GM10248 (cell line): Measurements from ENCODE around the gene MS4A6A.
"Not testable (repeated sequence)": the region's sequence is repeated elsewhere in the genome, so short reads cannot be mapped to it uniquely, and the experiment has no call there.

ENCODE experiments used
- CTCF ChIA-PET: fragments of 300-600 bp; sonication (Branson Sonifier 250); formaldehyde crosslinking; extraction: SDS; loops from one replicate; lab custom pipeline; 2021; ENCODE audit warnings: antibody characterized with exemption; lab: Yijun Ruan, JAX
- POLR2A ChIA-PET: fragments of 350-650 bp; sonication (Branson Sonifier 250); formaldehyde crosslinking; extraction: SDS; loops from one replicate; lab custom pipeline; 2020; ENCODE audit warnings: antibody characterized with exemption; lab: Yijun Ruan, JAX
- DNase-seq: peaks from one replicate; pipeline ENCODE4 v3.0.0; 2012; ENCODE audit errors: extremely low spot score
- TF ChIP-seq, protein P1 (sequence below): IDR thresholded peaks from 2 replicates; pipeline ENCODE4 v1.5.1; 2012; ENCODE audit warnings: mild to moderate bottlenecking, low read depth; ENCODE audit errors: extremely low read depth, missing control alignments, control extremely low read depth

Gene MS4A6A

DNA sequence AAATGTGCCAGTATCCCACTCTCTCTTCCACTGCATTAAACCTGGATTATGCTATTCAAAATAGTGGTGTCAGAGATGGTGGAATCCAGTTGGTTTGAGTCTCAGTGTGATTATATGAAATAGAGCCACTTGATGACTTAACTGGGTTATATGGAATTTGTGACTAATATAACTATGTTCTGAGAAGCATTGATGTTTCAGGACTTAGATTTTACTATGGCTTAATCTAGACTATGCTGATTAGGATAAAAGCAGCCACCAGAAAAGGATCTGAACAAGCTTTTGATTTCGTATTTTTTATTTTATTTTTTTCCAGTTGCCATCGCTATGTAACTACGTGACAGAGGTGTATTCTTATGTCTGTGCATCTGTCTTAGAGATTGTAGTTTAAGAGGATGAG, 39.1 kb downstream of the MS4A6A start:
- CTCF ChIA-PET: interaction anchor here (1.2 to 1.9 kb wide), 2 partner anchors 12 to 25 kb away, joined by 3 to 8 read pairs; no protein-coding TSS in a partner anchor
- no peak for DNase-seq
- TF ChIP-seq, protein P1, sequence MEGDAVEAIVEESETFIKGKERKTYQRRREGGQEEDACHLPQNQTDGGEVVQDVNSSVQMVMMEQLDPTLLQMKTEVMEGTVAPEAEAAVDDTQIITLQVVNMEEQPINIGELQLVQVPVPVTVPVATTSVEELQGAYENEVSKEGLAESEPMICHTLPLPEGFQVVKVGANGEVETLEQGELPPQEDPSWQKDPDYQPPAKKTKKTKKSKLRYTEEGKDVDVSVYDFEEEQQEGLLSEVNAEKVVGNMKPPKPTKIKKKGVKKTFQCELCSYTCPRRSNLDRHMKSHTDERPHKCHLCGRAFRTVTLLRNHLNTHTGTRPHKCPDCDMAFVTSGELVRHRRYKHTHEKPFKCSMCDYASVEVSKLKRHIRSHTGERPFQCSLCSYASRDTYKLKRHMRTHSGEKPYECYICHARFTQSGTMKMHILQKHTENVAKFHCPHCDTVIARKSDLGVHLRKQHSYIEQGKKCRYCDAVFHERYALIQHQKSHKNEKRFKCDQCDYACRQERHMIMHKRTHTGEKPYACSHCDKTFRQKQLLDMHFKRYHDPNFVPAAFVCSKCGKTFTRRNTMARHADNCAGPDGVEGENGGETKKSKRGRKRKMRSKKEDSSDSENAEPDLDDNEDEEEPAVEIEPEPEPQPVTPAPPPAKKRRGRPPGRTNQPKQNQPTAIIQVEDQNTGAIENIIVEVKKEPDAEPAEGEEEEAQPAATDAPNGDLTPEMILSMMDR: no peak
- POLR2A ChIA-PET: no interaction called here

DNA sequence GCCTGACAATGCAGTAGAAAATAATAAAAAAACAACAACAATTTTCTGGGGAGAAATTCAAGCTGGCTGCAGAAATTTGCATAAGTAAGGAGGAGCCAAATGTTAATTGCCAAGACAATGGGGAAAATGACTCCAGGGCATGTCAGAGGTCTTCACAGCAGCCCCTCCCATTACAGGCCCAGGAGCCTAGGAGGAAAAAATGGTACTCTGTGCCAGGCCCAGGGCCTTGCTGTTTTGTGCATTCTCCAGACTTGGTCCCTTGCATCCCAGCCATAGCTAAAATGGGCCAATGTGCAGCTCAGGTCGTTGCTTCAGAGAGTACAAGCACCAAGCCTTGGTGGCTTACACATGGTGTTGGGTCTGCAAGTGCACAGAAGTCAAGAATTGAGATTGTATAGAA, 49.0 kb downstream of the MS4A6A start:
- TF ChIP-seq, protein P1: no peak
- ChIA-PET CTCF (interaction anchor here (0.8 to 1.2 kb wide), 2 partner anchors 11 to 118 kb away, joined by 3 to 6 read pairs; no protein-coding TSS in a partner anchor), POLR2A (no interaction called here)
- no peak for DNase-seq

DNA sequence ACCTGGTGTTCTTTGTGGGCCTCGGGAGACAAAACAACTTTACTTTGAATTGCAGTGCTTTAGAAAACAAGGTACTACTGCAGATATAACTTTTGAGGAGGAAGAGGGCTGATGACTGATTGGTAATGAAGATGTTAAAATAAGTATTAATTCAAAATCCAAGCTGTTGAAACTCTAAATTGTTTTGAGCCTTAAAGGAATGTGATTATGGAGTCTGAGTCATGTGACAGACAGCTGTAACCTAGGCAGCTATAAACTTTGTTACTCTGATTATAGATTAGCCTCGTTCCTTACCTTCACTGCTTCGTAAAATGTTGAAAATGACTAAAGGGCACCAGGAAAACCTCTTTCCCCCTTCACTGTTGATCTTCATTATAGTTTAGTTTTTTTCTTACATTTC, 51.0 kb downstream of the MS4A6A start:
- CTCF ChIA-PET: interaction anchor here (1.5 to 1.7 kb wide), 2 partner anchors 12 to 14 kb away, joined by 4 to 8 read pairs; no protein-coding TSS in a partner anchor
- TF ChIP-seq, protein P1: no peak
- no peak for DNase-seq
- POLR2A ChIA-PET: no interaction called here

DNA sequence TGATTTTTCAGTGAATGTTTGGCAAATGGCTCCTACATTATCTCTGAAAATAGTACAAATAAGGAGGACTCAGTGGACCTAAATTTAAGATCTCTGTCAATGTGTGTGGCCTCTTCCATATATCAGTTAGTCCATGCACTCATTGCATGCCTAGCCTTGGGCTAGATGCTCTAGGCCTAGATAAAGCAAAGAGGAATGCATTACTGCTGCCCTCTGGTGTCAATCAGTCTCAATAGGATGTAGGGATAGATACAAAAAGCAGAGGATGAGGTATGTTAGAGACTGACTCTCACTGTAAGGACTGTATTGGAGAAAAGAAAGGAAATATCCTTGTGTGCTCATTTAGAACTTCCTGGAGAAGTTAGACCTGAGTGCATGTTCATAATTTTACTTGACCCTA, 52.4 kb downstream of the MS4A6A start:
- CTCF ChIA-PET: no interaction called here
- TF ChIP-seq, protein P1: peak; percentile 35

DNA sequence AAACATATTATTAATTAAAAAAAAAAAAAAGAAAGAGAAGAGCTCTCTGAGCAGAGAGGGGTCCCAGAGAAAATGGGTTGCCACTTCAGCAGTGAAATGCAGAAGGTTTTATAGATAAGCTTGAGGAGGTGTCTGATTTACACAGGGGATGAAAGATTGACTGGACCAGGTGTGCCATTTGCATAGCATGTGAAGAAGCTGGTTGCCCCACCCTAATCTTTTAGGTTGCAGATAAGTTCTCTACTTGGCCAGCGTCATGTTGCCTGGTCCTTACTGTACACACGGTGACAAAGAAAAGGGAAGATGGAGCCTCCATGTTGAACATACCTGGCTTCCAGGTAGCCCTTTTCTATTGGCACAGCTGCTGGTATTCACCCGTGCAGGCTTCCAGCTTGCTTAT, 53.0 kb downstream of the MS4A6A start:
- DNase-seq: no peak
- POLR2A ChIA-PET: no interaction called here
- TF ChIP-seq, protein P1: no peak
- CTCF ChIA-PET: interaction anchor here (0.9 to 1.0 kb wide), 2 partner anchors 8 to 307 kb away, joined by 3 read pairs; no protein-coding TSS in a partner anchor

More for the DNA sequence above, 52.4 kb downstream of the MS4A6A start:
- POLR2A ChIA-PET: no interaction called here
- peak; percentile 23 for DNase-seq

DNA sequence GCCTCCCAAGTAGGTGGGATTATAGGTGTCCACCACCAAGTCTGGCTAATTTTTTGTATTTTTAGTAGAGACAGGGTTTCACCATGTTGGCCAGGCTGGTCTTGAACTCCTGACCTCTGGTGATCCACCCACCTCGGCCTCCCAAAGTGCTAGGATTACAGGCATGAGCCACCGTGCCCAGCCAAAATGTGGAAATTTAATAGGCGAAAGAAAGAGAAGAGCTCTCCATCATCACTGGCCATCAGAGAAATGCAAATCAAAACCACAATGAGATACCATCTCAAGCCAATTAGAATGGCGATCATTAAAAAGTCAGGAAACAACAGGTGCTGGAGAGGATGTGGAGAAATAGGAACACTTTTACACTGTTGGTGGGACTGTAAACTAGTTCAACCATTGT, 54.0 kb downstream of the MS4A6A start:
- DNase-seq, POLR2A ChIA-PET, CTCF ChIA-PET: not testable (repeated sequence)

DNA sequence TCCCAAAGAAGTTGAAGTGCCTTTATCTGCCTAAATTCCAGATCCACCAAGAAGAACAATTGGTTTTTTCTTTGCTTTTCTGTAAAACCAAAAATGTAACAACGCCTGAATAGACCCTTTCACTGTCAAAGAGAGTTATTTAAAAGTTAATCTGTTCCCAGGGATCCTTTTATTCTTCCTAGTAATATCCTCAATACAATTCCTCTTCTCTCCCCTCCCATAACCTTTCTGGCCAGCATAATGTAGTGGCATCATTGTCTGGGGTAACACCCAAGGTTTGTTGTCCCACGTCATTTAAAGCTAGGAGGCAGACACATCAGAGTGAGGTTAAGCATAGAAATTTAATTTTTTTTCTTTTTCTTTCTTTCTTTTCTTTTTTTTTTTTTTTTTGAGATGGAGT, 54.5 kb downstream of the MS4A6A start:
- POLR2A ChIA-PET: no interaction called here
- no peak for DNase-seq
- TF ChIP-seq, protein P1: no peak
- CTCF ChIA-PET: interaction anchor here (1.1 kb wide), 1 partner anchor 123 kb away, joined by 3 read pairs; no protein-coding TSS in a partner anchor
